Stimulated activated CD8-positive, alpha-beta memory T cell treated with anti-CD3 and anti-CD28 coated beads, Interleukin-4, amount 100 ng/mL, for 24 hours (primary cell): ENCODE results near the gene KANSL1L.
A peak's percentile ranks its signal among the peaks of the same experiment; 100 is the strongest.
"Not testable (repeated sequence)": the region's sequence is repeated elsewhere in the genome, so short reads cannot be mapped to it uniquely, and the experiment has no call there.

Source experiments
- DNase-seq: peaks from one replicate; pipeline ENCODE4 v3.0.0-alpha.2; 2020; ENCODE audit warnings: low read depth

The KANSL1L gene

DNA sequence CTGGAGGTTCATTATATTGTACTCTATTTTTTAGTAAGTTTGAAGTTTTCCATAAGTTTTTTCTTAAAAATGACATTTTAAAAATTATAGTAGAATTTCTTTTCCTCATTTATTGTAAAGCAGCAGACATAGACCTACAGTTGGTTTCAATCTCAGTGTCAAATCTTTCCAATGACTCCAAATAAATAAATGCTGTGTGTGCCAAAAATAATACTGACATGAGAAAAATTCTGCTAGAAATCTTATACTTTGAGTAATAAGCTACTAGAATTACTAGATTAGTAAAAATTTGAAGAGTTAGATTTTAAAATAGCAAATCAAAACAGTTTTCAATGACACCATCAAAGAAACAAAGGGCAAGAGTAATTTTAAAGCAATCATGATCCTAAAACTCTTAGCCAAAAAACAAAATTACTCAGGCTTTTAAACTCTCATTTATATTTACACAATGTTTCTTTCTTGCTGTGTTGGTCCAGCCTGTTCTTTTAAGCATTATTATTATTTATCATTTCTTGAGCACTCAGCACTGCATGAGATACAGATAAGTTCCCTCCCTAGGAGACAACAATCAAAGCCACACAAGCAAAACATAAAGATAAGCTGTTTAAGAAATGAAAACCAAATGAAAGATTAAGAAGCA is 8.3 kb upstream of the KANSL1L start:
- DNase-seq = no peak

DNA sequence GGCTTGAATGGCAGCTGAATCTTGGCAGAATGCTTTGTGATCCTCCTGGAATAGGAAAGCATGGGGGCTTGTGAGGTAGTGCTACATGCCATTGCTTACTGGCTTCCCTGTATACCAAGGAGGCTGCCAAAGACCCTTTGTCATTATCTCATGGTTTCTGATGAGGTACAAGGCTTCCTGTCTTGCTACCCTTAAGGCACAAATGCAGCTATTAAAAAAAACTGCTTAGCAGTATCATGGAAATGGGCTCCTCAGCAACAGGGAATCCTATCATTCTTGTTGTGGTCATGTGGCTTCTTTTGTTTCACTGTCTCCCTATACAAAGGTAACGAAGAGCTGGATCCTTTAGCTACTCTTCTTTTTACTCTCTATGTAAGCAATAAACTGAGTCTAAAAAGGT is 6.6 kb upstream of the KANSL1L start:
- DNase-seq = no peak

- not testable (repeated sequence) for DNase-seq
These were observed 5.9 kb upstream of the KANSL1L start for GRCh38 chr2:210177115-210177514.

- no peak for DNase-seq
These were observed 2.9 kb upstream of the KANSL1L start for GRCh38 chr2:210174086-210174485.

- no peak for DNase-seq
These were observed 988 bp upstream of the KANSL1L start for GRCh38 chr2:210172219-210172575.

DNA sequence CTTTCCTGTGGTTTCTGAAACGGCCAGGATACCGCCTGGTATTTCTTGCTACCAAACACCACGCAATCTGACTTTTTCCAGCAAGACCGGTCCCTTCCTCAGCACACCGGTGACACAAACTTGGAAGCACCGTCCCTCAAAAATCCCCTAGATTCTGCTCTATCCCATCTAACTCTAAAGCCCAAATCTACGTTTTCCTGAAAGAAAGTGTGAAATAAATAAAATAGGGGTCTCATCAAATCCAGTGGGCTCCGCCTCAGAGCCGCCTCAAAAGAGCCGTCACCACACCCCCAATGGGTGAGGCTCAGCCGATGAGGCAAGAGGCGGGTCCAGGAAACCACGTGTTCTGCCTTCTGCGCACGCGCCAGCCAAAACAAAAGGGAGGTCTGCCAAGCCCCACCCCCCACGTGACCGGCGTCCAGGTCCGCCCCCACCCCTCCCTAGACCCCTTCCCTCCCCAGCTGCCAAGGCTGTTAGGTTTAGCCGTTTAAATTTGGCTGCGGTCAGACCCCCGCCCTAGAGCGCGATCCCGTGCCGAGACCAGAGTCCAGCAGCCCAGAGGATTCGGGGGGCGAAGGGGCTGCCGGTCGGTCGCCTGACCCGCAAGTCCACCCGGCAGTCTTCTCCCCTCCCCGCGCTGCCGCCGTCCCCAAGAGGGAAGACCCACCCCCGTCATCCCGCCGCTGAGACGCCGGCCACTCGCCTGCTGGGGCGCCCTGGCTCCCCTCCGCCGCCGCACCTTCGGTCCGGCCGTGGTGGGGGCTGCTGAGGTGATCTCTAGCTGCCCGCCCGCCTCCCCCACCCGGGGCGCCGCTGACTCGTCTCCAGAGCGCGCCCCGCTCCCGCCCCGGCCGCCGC is 534 bp downstream of the KANSL1L start:
- DNase-seq = peak; percentile 97

- DNase-seq = no peak
These were observed 1.1 kb downstream of the KANSL1L start for GRCh38 chr2:210170196-210170445.

GRCh38 chr2:210169516-210170195 is 1.6 kb downstream of the KANSL1L start:
- no peak for DNase-seq

- DNase-seq = no peak
These were observed 4.0 kb downstream of the KANSL1L start for GRCh38 chr2:210167227-210167626.

DNA sequence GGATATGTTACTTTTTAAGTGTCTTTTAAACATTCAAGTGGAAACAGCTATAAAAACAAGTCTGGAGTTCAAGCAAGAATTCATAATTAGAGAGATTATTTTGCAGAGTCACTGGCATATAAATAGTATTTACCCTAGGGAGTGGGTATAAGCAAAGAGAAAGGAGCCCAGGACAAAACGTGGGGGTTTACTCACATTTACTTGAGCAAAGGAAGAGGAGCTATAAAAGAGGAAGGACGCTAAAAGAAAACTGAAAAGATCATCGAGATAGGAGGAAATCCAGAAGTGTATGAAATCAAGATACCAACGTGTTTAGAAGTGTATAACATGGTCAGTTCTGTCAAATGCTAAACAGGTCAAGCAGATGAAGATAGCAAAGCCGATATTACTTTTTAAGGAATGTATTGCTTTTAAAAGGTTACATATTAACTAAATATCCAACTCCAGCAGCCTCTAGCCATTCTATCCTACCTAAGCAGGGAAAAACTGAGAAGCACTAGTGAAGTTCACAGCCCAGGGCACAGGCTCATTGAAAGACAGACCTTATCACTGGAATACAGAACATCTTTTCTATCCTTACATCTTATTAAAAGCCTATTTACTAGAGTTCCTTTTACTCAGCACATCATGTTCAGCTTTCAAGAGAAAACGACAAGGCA is 8.6 kb downstream of the KANSL1L start:
- no peak for DNase-seq

DNA sequence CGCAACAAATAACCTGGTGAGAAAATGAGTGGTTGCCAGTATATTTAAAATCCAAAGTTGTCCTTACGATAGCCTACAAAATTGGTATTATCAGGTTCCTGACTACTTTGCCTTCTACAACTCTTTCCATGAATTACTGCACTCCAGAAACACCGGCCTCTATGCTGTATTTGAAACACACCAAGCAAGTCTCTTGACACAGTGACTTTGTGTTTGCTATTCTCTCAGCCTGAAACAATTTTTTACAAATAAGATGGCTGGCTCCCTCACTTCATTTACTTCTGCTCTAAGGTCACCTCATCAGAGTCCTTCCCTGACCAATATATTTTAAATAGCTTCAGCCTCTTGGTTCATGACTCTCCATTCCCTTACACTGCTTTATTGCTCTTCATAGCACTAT is 12.2 kb downstream of the KANSL1L start:
- no peak for DNase-seq

- no peak for DNase-seq
These were observed 13.0 kb downstream of the KANSL1L start for GRCh38 chr2:210158236-210158635.

GRCh38 chr2:210157526-210157925 is 13.7 kb downstream of the KANSL1L start:
- DNase-seq = no peak

DNA sequence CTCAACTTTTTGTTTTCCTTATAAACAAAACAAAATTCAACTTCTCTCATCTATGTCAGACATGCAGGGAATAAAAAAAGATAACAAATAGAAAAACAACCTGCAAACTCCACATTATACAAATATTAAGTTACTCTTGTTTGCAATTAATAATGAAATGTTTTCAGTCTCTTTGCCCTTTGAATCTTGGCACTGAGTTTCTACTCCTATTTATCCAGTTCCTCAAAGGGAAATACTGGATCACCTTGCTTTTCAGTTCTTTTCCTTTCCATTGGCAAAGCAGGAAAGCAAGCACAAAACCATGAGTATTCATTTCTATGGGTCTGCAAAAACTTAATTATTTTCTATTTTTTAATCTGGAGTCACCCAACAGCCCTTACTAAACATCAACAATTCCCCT is 23.6 kb downstream of the KANSL1L start:
- no peak for DNase-seq

DNA sequence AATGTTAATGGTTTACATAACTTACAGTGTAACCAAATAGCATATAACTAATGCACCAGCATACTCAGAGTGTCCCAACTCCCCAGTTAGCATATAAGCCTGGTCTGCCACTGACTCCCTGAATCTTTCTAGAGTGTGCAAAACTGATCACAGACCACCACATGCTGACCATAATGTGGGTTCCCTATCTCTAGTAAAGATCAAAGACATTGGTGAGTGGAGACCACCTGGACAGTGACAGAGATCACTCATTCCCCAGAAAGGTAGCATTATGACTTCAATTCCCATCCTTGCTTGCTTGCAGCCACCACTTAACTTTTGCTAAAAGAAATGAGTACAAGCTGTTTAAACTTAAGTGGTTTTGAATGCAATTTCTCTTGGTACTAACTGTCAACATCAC is 39.0 kb downstream of the KANSL1L start:
- DNase-seq = no peak

- DNase-seq = no peak
These were observed 42.2 kb downstream of the KANSL1L start for GRCh38 chr2:210128961-210129360.

- DNase-seq = no peak
These were observed 57.5 kb downstream of the KANSL1L start for GRCh38 chr2:210113614-210114235.

GRCh38 chr2:210112871-210113270 is 58.3 kb downstream of the KANSL1L start:
- DNase-seq = no peak

- DNase-seq = no peak
These were observed 71.3 kb downstream of the KANSL1L start for GRCh38 chr2:210099940-210100339.

DNA sequence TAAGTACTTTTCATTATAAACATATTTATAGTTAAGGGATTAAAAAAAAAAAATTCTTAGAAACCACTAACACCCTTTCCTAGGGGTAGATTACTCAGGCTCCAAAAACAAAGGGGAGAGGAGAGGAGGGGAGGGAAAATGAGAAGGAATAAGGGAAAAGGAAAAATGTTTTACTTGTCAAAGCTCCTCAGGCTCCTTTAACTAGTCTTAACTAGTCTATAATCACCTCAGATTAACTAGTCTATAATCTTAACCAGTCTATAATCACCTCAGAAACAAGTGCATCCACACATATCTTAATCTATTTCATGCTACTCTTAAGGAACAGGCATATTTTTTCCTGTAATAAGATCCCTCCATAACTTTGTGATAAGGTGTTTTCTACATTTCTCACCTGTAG is 76.4 kb downstream of the KANSL1L start:
- no peak for DNase-seq

DNA sequence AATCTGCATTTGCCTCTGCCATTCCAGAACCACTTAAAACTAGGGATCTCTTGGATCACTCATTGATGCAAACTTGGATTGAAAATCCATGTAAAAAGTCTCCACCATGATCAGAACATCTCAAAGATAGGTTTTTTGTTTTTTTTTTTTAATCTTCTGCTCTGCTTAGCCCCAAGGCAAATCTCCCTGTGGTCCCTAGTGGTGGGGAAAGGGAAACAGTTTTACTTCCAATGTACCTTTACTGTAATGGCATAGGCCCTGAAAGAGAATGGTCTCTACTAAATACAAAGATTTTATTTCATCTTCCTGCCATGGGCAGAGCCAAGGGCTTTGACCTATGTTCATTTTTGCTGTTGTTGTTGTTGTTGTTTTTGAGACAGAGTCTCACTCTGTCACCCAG is 78.4 kb downstream of the KANSL1L start:
- no peak for DNase-seq

- no peak for DNase-seq
These were observed 84.3 kb downstream of the KANSL1L start for GRCh38 chr2:210086930-210087329.
